Colonic mucosa (tissue), 4 donors: Measurements from ENCODE around the gene PRICKLE4. TPM values are rescaled to one million over a fixed set of nuclear protein-coding genes. Genes with fewer than 3 reads are reported as not detected.

Source experiments
- DNase-seq: peaks from one replicate; pipeline ENCODE4 v3.0.0-alpha.2; 2020
- H3K27ac ChIP-seq: fragments of 200-600 bp; one replicate; pipeline ENCODE4 v1.8.0; 2021
- H3K27me3 ChIP-seq: fragments of 200-600 bp; one replicate; pipeline ENCODE4 v1.8.0; 2021
- H3K36me3 ChIP-seq: fragments of 200-600 bp; one replicate; pipeline ENCODE4 v1.8.0; 2021
- H3K4me1 ChIP-seq: fragments of 200-600 bp; one replicate; pipeline ENCODE4 v1.8.0; 2021; ENCODE audit warnings: mild to moderate bottlenecking
- H3K4me3 ChIP-seq: fragments of 200-600 bp; one replicate; pipeline ENCODE4 v1.8.0; 2021
- H3K9ac ChIP-seq, 2 donors: one replicate each; pipeline ENCODE4 v1.7.0; 2013; ENCODE audit warnings: control low read depth in 2 of 2, low read depth in 2 of 2, low read length in 2 of 2
- H3K9me3 ChIP-seq: fragments of 200-600 bp; one replicate; pipeline ENCODE4 v1.8.0; 2021
- intact Hi-C: fragments of 100-400 bp; cut with DNase I; formaldehyde crosslinking; loops from one replicate; pipeline ENCODE4 v1.14.1; 2022
- total RNA-seq, 2 donors: library from RNA; stranded (reverse); fragmentation: NEBNext Ultra II Directional in 1 of 2; extraction: Animal tissue kit (Norgen Biotek cat#: 25700) in 1 of 2; gene quantifications; one replicate each; pipeline ENCODE4 v1.2.1, GENCODE V29; 2021
- TF ChIP-seq, protein P1 (sequence below): fragments of 200-600 bp; IDR thresholded peaks from one replicate; pipeline ENCODE4 v1.8.0; 2022; ENCODE audit warnings: antibody characterized with exemption, mild to moderate bottlenecking
- donor health status: healthy.
- donor health status: DM: no; HTN: no; CAD: no.
- donor health status: DM: no; HTN: no; CAD: no.

The PRICKLE4 gene
- total RNA-seq, 2 donors from 2014 or later = 1.8 to 4.8 TPM

GRCh38 chr6:41822021-41822420 lies 41.4 kb downstream of the PRICKLE4 start:
- Histone ChIP-seq H3K4me3 (no peak overlapping the region), H3K36me3 (no peaks in the 10 kb centered on the region), H3K4me1 (no peaks in the 10 kb centered on the region), H3K27ac (no peak overlapping the region), H3K9me3 (no peaks in the 10 kb centered on the region), H3K27me3 (no peaks in the 10 kb centered on the region), H3K9ac (no peak overlapping the region)
- intact Hi-C loops = no loop called here
- TF ChIP-seq, protein P1, sequence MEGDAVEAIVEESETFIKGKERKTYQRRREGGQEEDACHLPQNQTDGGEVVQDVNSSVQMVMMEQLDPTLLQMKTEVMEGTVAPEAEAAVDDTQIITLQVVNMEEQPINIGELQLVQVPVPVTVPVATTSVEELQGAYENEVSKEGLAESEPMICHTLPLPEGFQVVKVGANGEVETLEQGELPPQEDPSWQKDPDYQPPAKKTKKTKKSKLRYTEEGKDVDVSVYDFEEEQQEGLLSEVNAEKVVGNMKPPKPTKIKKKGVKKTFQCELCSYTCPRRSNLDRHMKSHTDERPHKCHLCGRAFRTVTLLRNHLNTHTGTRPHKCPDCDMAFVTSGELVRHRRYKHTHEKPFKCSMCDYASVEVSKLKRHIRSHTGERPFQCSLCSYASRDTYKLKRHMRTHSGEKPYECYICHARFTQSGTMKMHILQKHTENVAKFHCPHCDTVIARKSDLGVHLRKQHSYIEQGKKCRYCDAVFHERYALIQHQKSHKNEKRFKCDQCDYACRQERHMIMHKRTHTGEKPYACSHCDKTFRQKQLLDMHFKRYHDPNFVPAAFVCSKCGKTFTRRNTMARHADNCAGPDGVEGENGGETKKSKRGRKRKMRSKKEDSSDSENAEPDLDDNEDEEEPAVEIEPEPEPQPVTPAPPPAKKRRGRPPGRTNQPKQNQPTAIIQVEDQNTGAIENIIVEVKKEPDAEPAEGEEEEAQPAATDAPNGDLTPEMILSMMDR = no peak
- no peak for DNase-seq

GRCh38 chr6:41823178-41823577 lies 42.6 kb downstream of the PRICKLE4 start:
- H3K4me3 ChIP-seq = no peak overlapping the region
- H3K36me3 ChIP-seq = no peaks in the 10 kb centered on the region
- no peak overlapping the region for H3K9ac ChIP-seq
- no peaks in the 10 kb centered on the region for H3K4me1 ChIP-seq
- no peaks in the 10 kb centered on the region for H3K9me3 ChIP-seq
- H3K27ac ChIP-seq = no peak overlapping the region
- DNase-seq = no peak
- intact Hi-C loops = no loop called here
- TF ChIP-seq, protein P1 = no peak
- H3K27me3 ChIP-seq = no peaks in the 10 kb centered on the region

DNA sequence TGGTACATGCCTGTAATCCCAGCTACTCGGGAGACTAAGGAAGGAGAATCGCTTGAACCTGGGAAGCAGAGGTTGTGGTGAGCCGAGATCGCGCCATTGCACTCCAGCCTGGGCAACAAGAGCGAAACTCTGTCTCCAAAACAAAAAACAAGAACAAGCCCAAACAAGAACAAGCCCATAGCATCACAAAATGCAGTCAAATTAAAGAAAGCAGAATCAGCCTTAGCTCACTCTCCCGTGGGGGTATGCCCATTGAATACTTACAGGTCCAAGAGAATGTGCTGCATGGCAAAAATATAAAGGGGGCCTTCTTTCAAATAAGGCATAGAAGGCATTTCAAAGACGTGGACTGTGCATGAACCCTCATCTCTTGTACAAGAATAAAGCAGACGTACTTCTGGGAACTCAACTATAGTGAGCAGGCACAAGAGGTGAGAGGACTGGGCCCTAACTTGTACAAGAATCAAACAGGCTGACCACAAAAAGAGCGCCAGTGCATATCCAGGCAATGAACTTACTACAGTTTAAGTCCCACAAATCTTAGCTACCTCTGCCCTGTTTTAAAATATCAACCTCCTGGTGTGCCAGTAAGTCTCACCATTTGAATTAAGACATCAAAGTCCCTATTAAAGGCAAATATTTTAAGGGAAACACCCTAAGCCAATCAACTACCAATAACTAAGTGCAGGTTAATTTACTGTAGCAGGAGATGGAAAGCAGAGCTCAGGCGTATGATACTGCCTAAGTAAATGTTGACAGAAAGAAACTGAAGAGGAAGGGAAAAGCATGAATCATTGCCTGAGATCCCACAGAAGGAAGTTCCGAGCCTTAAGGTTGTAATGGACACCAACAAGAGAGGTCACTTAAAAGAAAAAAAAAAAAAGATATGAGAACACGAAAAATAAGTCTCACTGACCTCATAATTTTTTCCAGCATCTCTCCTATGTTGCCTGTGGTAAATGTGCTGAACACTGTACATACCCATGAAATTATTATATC lies 44.3 kb downstream of the PRICKLE4 start:
- H3K27ac ChIP-seq = no peak overlapping the region
- H3K4me3 ChIP-seq = no peak overlapping the region
- TF ChIP-seq, protein P1 = no peak
- no peak overlapping the region for H3K9ac ChIP-seq
- intact Hi-C loops = no loop called here
- DNase-seq = no peak
- H3K36me3 ChIP-seq = no peaks in the 10 kb centered on the region
- no peaks in the 10 kb centered on the region for H3K27me3 ChIP-seq
- no peaks in the 10 kb centered on the region for H3K4me1 ChIP-seq
- no peaks in the 10 kb centered on the region for H3K9me3 ChIP-seq

DNA sequence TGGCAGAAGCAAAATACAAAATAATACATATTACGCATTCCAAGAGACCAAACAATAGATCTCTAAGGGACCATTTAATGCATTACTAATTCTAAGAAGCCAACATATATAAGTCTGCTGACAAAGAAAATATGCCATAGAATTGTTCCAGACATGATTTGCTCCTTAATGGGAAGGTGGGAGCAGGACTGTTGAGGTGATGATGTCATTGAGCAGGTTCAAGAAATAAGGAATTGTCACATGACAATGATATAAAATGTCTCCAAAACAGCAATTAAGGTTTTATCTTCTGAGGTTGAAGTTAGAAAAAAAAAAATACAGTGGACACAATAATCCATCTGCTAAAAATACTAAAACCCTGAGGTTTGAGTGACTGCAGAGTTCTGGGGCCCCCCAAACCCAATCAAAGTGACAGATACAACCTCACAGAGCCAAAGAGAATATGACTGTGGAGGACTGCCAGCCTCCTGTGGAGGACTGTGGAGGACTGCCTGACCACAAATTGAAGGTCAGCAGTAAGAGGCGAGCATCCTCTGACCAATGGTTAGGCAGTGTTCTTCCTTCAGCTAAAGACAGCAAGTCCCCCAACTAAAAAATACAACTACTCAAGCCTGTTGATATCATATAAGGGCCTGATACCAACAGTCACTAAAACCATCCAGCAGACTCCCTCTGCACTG lies 45.9 kb downstream of the PRICKLE4 start:
- H3K27me3 ChIP-seq = no peaks in the 10 kb centered on the region
- no peak for DNase-seq
- no peaks in the 10 kb centered on the region for H3K36me3 ChIP-seq
- no peak overlapping the region for H3K9ac ChIP-seq
- no peak overlapping the region for H3K27ac ChIP-seq
- no peak overlapping the region for H3K4me3 ChIP-seq
- TF ChIP-seq, protein P1 = no peak
- intact Hi-C loops = no loop called here
- H3K9me3 ChIP-seq = no peaks in the 10 kb centered on the region
- H3K4me1 ChIP-seq = no peaks in the 10 kb centered on the region

GRCh38 chr6:41832263-41832662 lies 51.7 kb downstream of the PRICKLE4 start:
- H3K36me3 ChIP-seq = no peaks in the 10 kb centered on the region
- no peak overlapping the region for H3K4me3 ChIP-seq
- no peaks in the 10 kb centered on the region for H3K27me3 ChIP-seq
- H3K27ac ChIP-seq = no peak overlapping the region
- H3K9me3 ChIP-seq = no peaks in the 10 kb centered on the region
- no peak for DNase-seq
- intact Hi-C loops = no loop called here
- H3K4me1 ChIP-seq = no peaks in the 10 kb centered on the region
- no peak overlapping the region for H3K9ac ChIP-seq
- TF ChIP-seq, protein P1 = no peak
